GM12874 (cell line): ENCODE data around the gene RSPH9.

ENCODE experiments used
- CTCF ChIP-seq: IDR thresholded peaks from 2 replicates; pipeline ENCODE4 v1.5.1; 2011; ENCODE audit warnings: low read depth, mild to moderate bottlenecking, control low read depth, low read length, moderate library complexity; ENCODE audit not compliant: insufficient read depth

Gene RSPH9

GRCh38 chr6:43644940-43645612, at the start of gene RSPH9:
RSPH9 (plus strand) TSS chr6:43645036; CDS start chr6:43645099, 63 bp downstream.
- no peak for TF ChIP-seq CTCF

DNA sequence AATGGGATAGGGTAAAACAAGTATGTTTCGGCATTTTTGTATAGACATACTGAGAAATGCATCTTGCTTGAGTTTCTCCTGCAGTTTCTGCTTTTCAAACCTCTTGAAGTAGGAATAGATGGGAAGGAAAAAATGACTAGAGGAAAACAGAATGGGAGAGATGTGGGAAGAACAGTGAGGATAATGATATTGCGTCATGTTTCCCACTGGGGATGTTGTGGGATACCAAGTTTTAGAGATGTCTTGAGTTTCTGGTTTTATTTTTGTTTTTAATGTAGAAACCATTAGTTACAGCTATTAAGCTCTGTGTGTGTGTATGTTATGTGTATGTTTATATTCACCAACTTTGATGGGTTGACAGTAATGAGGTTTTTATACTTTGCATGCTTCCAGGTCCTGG, 44.2 kb upstream of the RSPH9 start:
- TF ChIP-seq CTCF = no peak

DNA sequence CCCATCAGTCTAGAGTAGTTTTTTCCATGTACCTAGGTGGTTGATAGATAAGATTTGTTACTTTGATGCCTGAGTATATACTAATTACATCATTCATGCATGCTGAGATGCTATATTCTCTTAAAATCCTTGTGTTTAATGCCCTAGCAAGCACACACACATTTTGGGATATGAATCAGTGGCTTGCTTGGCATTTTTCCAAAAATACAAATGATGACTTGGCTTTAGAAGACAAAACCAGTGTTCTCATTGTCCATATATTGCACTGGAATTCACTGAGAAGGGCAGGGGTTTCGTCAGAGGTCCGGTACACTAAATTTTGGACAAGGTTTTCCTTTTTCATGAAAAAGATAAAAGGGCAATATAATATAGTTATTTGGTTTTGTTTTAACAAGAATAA, 40.7 kb upstream of the RSPH9 start:
- no peak for TF ChIP-seq CTCF

DNA sequence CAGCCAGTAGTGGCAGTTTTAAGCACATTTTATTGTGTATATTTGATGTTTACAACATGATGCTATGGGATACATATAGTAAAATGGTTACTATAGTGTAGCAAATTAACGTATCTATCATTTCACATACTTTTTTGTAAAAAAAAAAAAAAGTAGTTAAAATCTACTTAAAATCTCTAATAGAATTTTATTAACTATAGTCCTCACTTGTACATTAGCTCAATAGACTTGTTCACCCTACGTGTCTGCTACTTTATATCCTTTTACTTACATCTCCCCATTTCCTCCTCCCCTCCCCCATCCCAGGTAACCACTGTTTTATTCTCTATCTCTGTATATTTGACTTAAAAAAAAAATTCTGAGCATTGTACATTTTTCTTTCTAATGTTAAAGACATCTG, 38.8 kb upstream of the RSPH9 start:
- TF ChIP-seq CTCF = no peak

DNA sequence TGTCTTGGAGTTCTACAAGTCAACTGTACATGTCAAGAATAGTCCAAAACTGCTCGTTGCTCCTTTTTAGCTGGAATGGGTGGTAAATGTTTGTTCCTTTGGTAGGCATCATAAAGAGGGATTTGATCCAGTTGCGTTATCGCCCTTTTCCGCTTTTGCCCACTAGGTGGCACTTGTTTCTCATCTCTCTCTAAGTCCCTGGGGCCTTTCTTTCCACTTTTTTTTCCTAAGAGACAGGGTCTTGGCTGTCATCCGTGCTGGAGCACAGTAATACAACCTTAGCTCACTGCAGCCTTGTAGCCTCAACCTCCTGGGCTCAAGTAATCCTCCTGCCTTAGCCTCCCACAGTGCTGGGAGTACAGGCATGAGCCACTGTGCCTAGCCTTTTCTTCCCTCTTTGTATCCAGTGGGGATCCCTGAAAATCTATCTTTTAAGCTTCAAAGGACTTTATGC, 36.5 kb upstream of the RSPH9 start:
- TF ChIP-seq CTCF = peak; percentile 81

DNA sequence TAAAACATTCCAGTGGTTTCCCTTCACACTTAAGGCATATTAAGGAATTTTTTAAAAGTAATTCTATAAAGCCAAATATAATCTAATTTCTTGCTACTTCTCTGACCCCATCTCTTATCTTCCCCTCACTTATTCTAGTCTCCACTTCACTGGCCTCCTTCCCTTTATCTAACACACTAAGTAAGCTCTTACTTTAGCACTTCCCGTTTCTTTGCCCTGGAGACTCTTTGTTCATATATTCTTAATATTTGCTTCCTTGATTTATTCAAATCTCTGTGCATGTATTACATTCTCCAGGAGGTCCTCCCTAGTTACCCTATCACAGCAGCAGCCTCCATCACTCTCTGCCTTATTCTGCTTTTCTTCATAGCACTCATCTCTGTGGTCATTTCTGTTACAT, 36.0 kb upstream of the RSPH9 start:
- TF ChIP-seq CTCF = no peak

DNA sequence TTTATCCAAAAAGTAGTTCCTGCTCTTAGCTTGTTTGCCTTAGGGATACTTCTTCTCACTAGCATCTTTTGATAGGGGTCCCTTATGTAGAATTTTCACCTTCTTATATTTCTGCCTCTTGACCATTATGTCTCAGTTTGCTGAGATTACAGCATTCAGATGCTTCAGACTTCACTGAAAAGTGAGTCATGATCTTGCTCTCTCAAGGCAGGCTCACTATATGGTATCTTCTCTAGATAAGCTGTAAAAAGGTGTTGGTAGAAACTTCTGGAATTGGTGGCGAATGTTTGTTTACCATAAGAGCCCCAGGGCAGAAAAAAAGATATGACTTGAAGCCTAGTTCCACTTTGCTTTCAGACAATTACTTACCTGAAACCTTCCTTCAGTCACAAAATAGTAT, 35.4 kb upstream of the RSPH9 start:
- no peak for TF ChIP-seq CTCF
